Measurements from ENCODE around the gene EFEMP2.

GRCh38 chr11:65883786-65884715 lies 11.5 kb upstream of the EFEMP2 start:
- no peak for TF ChIP-seq POLR2A (IDR thresholded peaks at IDR 0.05)
- TF ChIP-seq POLR2AphosphoS5 (IDR thresholded peaks at IDR 0.05) = no peak
- TF ChIP-seq CTCF (IDR thresholded peaks at IDR 0.05) = no peak
- no peak for TF ChIP-seq EP300 (IDR thresholded peaks at IDR 0.05)

Measured in stomach (tissue), 4 donors.